Mesenchymal stem cell (in vitro differentiated cells and primary cell): Measurements from ENCODE around the gene CLDN6.
A peak's percentile ranks its signal among the peaks of the same experiment; 100 is the strongest.

Experiments used
- DNase-seq: peaks from one replicate; pipeline ENCODE4 v3.0.0-alpha.2; 2013
- H2AFZ ChIP-seq: one replicate; pipeline ENCODE4 v1.6.1; 2013; ENCODE audit warnings: low read depth, mild to moderate bottlenecking, control low read depth, inconsistent platforms, low read length, moderate library complexity
- H2AK5ac ChIP-seq: 2 replicates; pipeline ENCODE4 v1.6.1; 2013; ENCODE audit warnings: low read length, moderate library complexity, mild to moderate bottlenecking, inconsistent platforms; ENCODE audit not compliant: severe bottlenecking
- H2BK120ac ChIP-seq: one replicate; pipeline ENCODE4 v1.6.1; 2013; ENCODE audit warnings: low read depth, mild to moderate bottlenecking, inconsistent platforms, low read length, moderate library complexity
- H2BK12ac ChIP-seq, 2 experiments: one replicate each; pipeline ENCODE4 v1.6.1; 2013; ENCODE audit warnings: inconsistent platforms in 2 of 2, low read length in 2 of 2, mild to moderate bottlenecking in 2 of 2, moderate library complexity in 2 of 2, control low read depth in 1 of 2
- H2BK15ac ChIP-seq: one replicate; pipeline ENCODE4 v1.6.1; 2013; ENCODE audit warnings: mild to moderate bottlenecking, low read depth, inconsistent platforms; ENCODE audit not compliant: poor library complexity, severe bottlenecking
- H2BK5ac ChIP-seq: 2 replicates; pipeline ENCODE4 v1.6.1; 2013; ENCODE audit warnings: low read depth, mild to moderate bottlenecking, low read length, control low read depth, inconsistent platforms; ENCODE audit not compliant: poor library complexity, severe bottlenecking
- H3K14ac ChIP-seq, 2 experiments: one replicate each; pipeline ENCODE4 v1.6.1; 2013; ENCODE audit warnings: inconsistent platforms in 2 of 2, low read length in 2 of 2, control low read depth in 1 of 2, mild to moderate bottlenecking in 1 of 2, moderate library complexity in 1 of 2
- H3K18ac ChIP-seq, 2 experiments: one replicate each; pipeline ENCODE4 v1.6.1; 2013; ENCODE audit warnings: inconsistent platforms in 2 of 2, low read length in 2 of 2, control low read depth in 1 of 2, low read depth in 1 of 2, mild to moderate bottlenecking in 1 of 2
- H3K23ac ChIP-seq, 2 experiments: one replicate each; pipeline ENCODE4 v1.6.1; 2013; ENCODE audit warnings: inconsistent platforms in 2 of 2, low read length in 2 of 2, mild to moderate bottlenecking in 2 of 2, moderate library complexity in 2 of 2, control low read depth in 1 of 2
- H3K27ac ChIP-seq: 2 replicates; pipeline ENCODE4 v1.5.1; 2013; ENCODE audit warnings: mild to moderate bottlenecking, moderate library complexity, low read length, control low read depth, inconsistent platforms; ENCODE audit not compliant: poor library complexity, severe bottlenecking
- H3K27me3 ChIP-seq, 2 experiments: 2 replicates each; pipeline versions ENCODE4 v1.6.1 to v1.7.0; 2013; ENCODE audit warnings: low read length in 2 of 2, mild to moderate bottlenecking in 2 of 2, moderate library complexity in 2 of 2, control low read depth in 1 of 2, inconsistent platforms in 1 of 2; ENCODE audit not compliant: control insufficient read depth in 1 of 2, insufficient read depth in 1 of 2
- H3K36me3 ChIP-seq, 2 experiments: 2 replicates each; pipeline versions ENCODE4 v1.6.1 to v1.7.0; 2013; ENCODE audit warnings: low read length in 2 of 2, control low read depth in 1 of 2, inconsistent platforms in 1 of 2, low read depth in 1 of 2, mild to moderate bottlenecking in 1 of 2; ENCODE audit not compliant: insufficient read depth in 2 of 2, control insufficient read depth in 1 of 2
- H3K4ac ChIP-seq, 2 experiments: one replicate each; pipeline ENCODE4 v1.6.1; 2013; ENCODE audit warnings: inconsistent platforms in 2 of 2, low read length in 2 of 2, mild to moderate bottlenecking in 2 of 2, moderate library complexity in 2 of 2, control low read depth in 1 of 2, low read depth in 1 of 2
- H3K4me1 ChIP-seq: 2 replicates; pipeline ENCODE4 v1.6.1; 2013; ENCODE audit warnings: low read depth, low read length, control low read depth; ENCODE audit not compliant: control insufficient read depth, insufficient read depth
- H3K4me2 ChIP-seq: 2 replicates; pipeline ENCODE4 v1.6.1; 2013; ENCODE audit warnings: low read length, mild to moderate bottlenecking, inconsistent platforms; ENCODE audit not compliant: poor library complexity, severe bottlenecking
- H3K4me3 ChIP-seq, 2 experiments: 2 replicates each; pipeline versions ENCODE4 v1.5.1 to v1.7.0; 2013; ENCODE audit warnings: low read length in 2 of 2, mild to moderate bottlenecking in 2 of 2, control low read depth in 1 of 2, low read depth in 1 of 2; ENCODE audit not compliant: insufficient read depth in 1 of 2
- H3K79me1 ChIP-seq: replicated peaks from 2 replicates; pipeline ENCODE4 v1.6.1; 2013; ENCODE audit warnings: mild to moderate bottlenecking, control low read depth, low read length, inconsistent platforms; ENCODE audit not compliant: poor library complexity, severe bottlenecking
- H3K9ac ChIP-seq: 2 replicates; pipeline ENCODE4 v1.7.0; 2013; ENCODE audit warnings: mild to moderate bottlenecking, low read length, moderate library complexity
- H3K9me3 ChIP-seq: 2 replicates; pipeline ENCODE4 v1.7.0; 2013; ENCODE audit warnings: mild to moderate bottlenecking, low read length; ENCODE audit not compliant: control insufficient read depth
- H4K8ac ChIP-seq: one replicate; pipeline ENCODE4 v1.6.1; 2013; ENCODE audit warnings: inconsistent platforms, mild to moderate bottlenecking, low read length, moderate library complexity
- H4K91ac ChIP-seq: one replicate; pipeline ENCODE4 v1.6.1; 2013; ENCODE audit warnings: mild to moderate bottlenecking, low read length, inconsistent platforms
- WGBS: methylation state at CpG from one replicate; pipeline ENCODE4 v1.1.7; 2013; ENCODE audit warnings: mixed read lengths; 5-methylcytosine and 5-hydroxymethylcytosine counted together

CLDN6 gene

DNA sequence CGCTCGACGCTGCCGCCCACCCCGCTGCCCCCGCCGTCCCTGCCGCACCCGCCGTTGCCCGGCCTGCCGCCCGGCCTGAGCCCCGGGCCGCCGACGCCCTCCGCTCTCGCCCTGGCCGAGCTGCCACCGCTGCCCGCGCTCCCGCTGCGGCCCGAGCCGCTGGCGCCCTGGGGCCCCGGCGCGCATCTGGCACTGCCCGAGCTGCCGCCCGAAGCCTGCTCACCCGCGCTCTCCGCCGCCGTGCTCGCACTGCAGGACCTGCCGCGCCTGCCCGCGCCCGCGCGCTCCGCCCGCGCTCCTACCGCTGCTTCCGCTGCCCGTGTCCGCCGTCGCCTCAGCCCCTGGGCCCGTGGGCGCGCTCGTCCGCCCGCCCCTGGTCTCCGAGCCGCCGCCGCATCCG lies 13.7 kb downstream of the CLDN6 start:
- H3K27ac ChIP-seq, result no peak overlapping the region
- no peak for DNase-seq
- H2BK12ac ChIP-seq, result no peak overlapping the region
- H3K36me3 ChIP-seq, result no peaks in the 10 kb centered on the region
- whole genome bisulfite sequencing, result 0% methylated on average over 1 of the region's 67 CpGs
- H3K4me2 ChIP-seq, result peak overlapping the region; percentile 56
- no peaks in the 10 kb centered on the region for H3K9me3 ChIP-seq
- no peak overlapping the region for H4K91ac ChIP-seq
- H3K23ac ChIP-seq, result no peak overlapping the region
- no peak overlapping the region for H3K14ac ChIP-seq
- H3K18ac ChIP-seq, result no peak overlapping the region
- H2BK5ac ChIP-seq, result no peak overlapping the region
- H2AFZ ChIP-seq, result no peak overlapping the region
- no peaks in the 10 kb centered on the region for H3K79me1 ChIP-seq
- H3K27me3 ChIP-seq, result peaks cover 61 to 66% of the 10 kb centered on the region in 2 experiments
- no peak overlapping the region for H3K9ac ChIP-seq
- H3K4ac ChIP-seq, result no peak overlapping the region
- H2BK120ac ChIP-seq, result no peak overlapping the region
- peaks cover 12% of the 10 kb centered on the region for H3K4me1 ChIP-seq
- H2BK15ac ChIP-seq, result no peak overlapping the region
- H4K8ac ChIP-seq, result no peak overlapping the region
- no peak overlapping the region for H2AK5ac ChIP-seq
- H3K4me3 ChIP-seq, result peak overlapping the region in 1 of 2 experiments; percentile 40

DNA sequence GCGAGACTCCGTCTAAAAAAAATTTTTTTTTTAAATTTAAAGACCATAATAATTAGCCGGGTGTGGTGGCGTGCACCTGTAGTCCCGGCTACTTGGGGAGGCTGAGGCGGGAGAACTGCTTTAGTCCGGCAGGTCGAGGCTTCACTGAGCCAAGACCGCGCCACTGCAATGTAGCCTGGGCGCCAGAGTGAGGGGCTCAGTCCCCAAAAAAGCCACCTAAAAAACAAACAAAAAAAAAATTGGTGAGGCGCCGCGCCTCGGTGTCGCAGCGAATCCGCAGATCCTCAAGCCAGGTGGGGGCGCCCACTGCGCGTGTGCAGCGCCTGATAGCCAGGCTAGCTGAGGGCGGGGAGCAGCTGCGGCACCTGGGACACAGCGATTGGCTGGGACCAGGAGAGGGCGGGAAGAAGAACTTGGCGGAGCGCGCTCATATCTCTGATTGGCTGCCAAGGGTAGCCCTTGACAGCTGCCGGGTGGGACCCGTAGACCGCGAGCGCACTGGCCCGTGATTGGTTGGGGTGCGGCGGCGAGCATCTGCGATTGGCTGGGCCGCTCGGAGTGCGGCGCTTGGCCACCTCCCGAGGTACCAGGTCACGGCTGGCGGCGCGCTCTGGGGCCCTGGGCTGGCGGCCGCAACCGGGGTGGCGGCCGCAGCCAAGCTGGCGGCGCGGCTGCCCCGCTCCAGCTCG lies 14.3 kb downstream of the CLDN6 start:
- Histone ChIP-seq H2BK120ac (no peak overlapping the region), H3K23ac (no peak overlapping the region), H3K9me3 (no peaks in the 10 kb centered on the region), H3K18ac (no peak overlapping the region), H3K4me1 (peaks cover 12% of the 10 kb centered on the region), H2BK12ac (no peak overlapping the region), H2AK5ac (no peak overlapping the region), H3K4me3 (peak overlapping the region in 1 of 2 experiments; percentile 40), H2BK5ac (no peak overlapping the region), H3K14ac (no peak overlapping the region), H3K9ac (no peak overlapping the region), H3K4ac (no peak overlapping the region), H4K8ac (no peak overlapping the region), H2BK15ac (no peak overlapping the region), H2AFZ (no peak overlapping the region), H3K27me3 (peaks cover 61 to 66% of the 10 kb centered on the region in 2 experiments), H3K4me2 (peak overlapping the region; percentile 13), H3K79me1 (no peaks in the 10 kb centered on the region), H3K27ac (no peak overlapping the region), H4K91ac (no peak overlapping the region), H3K36me3 (no peaks in the 10 kb centered on the region)
- 10% methylated on average over 57 of the region's 58 CpGs for WGBS
- DNase-seq, result peak; percentile 97

DNA sequence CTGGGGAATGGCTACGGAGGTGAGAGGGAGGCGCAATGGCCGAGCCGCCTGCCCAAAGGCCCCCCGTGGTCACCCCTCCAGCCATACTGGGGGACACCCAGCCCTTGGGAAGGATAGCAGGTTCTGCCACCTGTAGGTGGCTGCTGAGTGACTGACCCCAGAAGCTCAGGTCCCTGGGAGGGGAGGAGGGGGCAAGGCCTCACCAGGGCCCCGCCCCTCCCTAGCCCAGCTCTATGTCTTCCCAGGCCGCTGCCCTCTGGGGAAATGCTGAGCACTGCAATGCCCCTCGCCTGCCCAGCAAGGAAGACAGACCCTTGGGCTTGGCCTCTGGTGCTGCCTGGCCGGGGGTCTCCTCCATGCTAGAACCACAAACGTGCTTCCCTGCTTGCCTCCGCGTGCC lies 16.7 kb downstream of the CLDN6 start:
- H3K79me1 ChIP-seq, result no peaks in the 10 kb centered on the region
- no peak overlapping the region for H2BK5ac ChIP-seq
- no peak overlapping the region for H4K8ac ChIP-seq
- H3K23ac ChIP-seq, result no peak overlapping the region
- no peak overlapping the region for H3K14ac ChIP-seq
- no peaks in the 10 kb centered on the region for H3K36me3 ChIP-seq
- H3K18ac ChIP-seq, result no peak overlapping the region
- H3K4me1 ChIP-seq, result peaks cover 8% of the 10 kb centered on the region
- H3K27ac ChIP-seq, result no peak overlapping the region
- H2AK5ac ChIP-seq, result no peak overlapping the region
- WGBS, result 76% methylated on average over 12 of the region's 12 CpGs
- H2AFZ ChIP-seq, result no peak overlapping the region
- H3K9me3 ChIP-seq, result no peaks in the 10 kb centered on the region
- no peak overlapping the region for H2BK15ac ChIP-seq
- no peak for DNase-seq
- no peak overlapping the region for H3K9ac ChIP-seq
- H3K4ac ChIP-seq, result no peak overlapping the region
- H3K27me3 ChIP-seq, result peaks cover 58 to 63% of the 10 kb centered on the region in 2 experiments
- no peak overlapping the region for H3K4me2 ChIP-seq
- H2BK12ac ChIP-seq, result no peak overlapping the region
- H4K91ac ChIP-seq, result no peak overlapping the region
- no peak overlapping the region for H2BK120ac ChIP-seq
- H3K4me3 ChIP-seq, result no peak overlapping the region

DNA sequence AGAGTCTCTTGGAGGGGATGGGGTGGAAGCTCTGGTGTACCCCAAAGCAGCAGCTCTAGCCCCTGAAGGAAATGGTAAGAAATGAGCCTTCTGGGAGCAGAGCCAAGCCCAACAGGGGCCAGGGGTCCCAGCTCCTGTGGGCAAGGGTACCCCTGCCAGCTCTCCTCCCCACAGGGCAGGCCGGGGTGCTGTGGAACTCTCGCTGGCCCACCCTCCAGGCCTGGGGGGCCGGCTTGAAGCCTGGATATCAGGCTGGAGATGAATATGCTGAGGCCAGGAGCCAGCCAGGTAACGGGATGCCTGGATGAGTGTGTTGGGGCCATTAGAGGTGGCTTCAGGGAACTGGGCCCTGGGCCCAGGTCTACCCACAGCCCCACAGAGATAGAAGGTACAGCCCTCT lies 17.4 kb downstream of the CLDN6 start:
- Histone ChIP-seq H3K18ac (no peak overlapping the region), H2BK5ac (no peak overlapping the region), H2AK5ac (no peak overlapping the region), H3K23ac (no peak overlapping the region), H3K14ac (no peak overlapping the region), H3K4me2 (no peak overlapping the region), H4K8ac (no peak overlapping the region), H3K79me1 (no peaks in the 10 kb centered on the region), H3K4me1 (peaks cover 8% of the 10 kb centered on the region), H3K27ac (no peak overlapping the region), H3K9ac (no peak overlapping the region), H4K91ac (no peak overlapping the region), H3K9me3 (no peaks in the 10 kb centered on the region), H2AFZ (no peak overlapping the region), H3K36me3 (no peaks in the 10 kb centered on the region), H2BK15ac (no peak overlapping the region), H2BK120ac (no peak overlapping the region), H3K4ac (no peak overlapping the region), H3K27me3 (peaks cover 52 to 64% of the 10 kb centered on the region in 2 experiments), H2BK12ac (no peak overlapping the region), H3K4me3 (no peak overlapping the region)
- DNase-seq, result no peak
- WGBS, result 73% methylated on average over 4 of the region's 4 CpGs
